Ishikawa (cell line): ENCODE measurements around the gene CD247.

Experiments
- EGR1 ChIP-seq: IDR thresholded peaks from 2 replicates; pipeline ENCODE4 v1.6.1; 2012
- EP300 ChIP-seq: IDR thresholded peaks from 2 replicates; pipeline ENCODE4 v1.6.1; 2012; ENCODE audit warnings: borderline replicate concordance
- FOXM1 ChIP-seq: IDR thresholded peaks from 2 replicates; pipeline ENCODE4 v1.6.1; 2012; ENCODE audit warnings: low read depth, borderline replicate concordance
- MAX ChIP-seq: IDR thresholded peaks from 2 replicates; pipeline ENCODE4 v1.6.1; 2012
- NFIC ChIP-seq: IDR thresholded peaks from 2 replicates; pipeline ENCODE4 v1.6.1; 2012
- RAD21 ChIP-seq: IDR thresholded peaks from 2 replicates; pipeline ENCODE4 v1.6.1; 2012; ENCODE audit warnings: low read depth
- TAF1 ChIP-seq: IDR thresholded peaks from 2 replicates; pipeline ENCODE4 v1.6.1; 2012; ENCODE audit warnings: low read depth, mild to moderate bottlenecking
- TEAD4 ChIP-seq: IDR thresholded peaks from 2 replicates; pipeline ENCODE4 v1.6.1; 2012
- YY1 ChIP-seq: IDR thresholded peaks from 2 replicates; pipeline ENCODE4 v1.6.1; 2012; ENCODE audit warnings: low read depth
- TF ChIP-seq, protein P1 (sequence below): IDR thresholded peaks from 2 replicates; pipeline ENCODE4 v1.6.1; 2012
- TF ChIP-seq, protein P2 (sequence below): IDR thresholded peaks from 2 replicates; pipeline ENCODE4 v1.6.1; 2012; ENCODE audit warnings: low read depth, mild to moderate bottlenecking

DNA sequence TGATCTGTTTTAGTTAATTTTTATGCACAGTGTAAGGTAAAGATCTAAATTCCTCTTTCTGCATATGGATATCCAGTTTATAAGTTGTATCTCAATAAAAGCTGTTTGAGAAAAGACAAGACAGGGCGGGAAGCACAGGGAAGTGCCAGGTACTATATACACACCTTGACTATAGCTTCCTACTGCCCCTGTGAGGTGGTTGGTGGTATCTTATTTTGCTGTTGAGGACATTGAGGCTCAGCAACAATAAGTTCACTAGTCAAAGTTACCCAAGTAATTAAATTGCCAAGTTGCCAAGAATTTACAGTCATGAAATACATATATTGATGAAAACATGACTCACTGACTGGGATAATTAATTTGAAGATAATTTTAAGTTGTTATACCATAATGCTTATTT is 109.1 kb downstream of the CD247 start:
- TF ChIP-seq RAD21 = peak; percentile 43; the same call in 1 of the 2 replicates
- no peak for TF ChIP-seq TAF1
- TF ChIP-seq MAX = no peak
- TF ChIP-seq EP300 = no peak
- TF ChIP-seq FOXM1 = no peak
- TF ChIP-seq, protein P1, sequence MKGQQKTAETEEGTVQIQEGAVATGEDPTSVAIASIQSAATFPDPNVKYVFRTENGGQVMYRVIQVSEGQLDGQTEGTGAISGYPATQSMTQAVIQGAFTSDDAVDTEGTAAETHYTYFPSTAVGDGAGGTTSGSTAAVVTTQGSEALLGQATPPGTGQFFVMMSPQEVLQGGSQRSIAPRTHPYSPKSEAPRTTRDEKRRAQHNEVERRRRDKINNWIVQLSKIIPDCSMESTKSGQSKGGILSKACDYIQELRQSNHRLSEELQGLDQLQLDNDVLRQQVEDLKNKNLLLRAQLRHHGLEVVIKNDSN = no peak
- TF ChIP-seq NFIC = no peak
- TF ChIP-seq EGR1 = no peak
- TF ChIP-seq, protein P2, sequence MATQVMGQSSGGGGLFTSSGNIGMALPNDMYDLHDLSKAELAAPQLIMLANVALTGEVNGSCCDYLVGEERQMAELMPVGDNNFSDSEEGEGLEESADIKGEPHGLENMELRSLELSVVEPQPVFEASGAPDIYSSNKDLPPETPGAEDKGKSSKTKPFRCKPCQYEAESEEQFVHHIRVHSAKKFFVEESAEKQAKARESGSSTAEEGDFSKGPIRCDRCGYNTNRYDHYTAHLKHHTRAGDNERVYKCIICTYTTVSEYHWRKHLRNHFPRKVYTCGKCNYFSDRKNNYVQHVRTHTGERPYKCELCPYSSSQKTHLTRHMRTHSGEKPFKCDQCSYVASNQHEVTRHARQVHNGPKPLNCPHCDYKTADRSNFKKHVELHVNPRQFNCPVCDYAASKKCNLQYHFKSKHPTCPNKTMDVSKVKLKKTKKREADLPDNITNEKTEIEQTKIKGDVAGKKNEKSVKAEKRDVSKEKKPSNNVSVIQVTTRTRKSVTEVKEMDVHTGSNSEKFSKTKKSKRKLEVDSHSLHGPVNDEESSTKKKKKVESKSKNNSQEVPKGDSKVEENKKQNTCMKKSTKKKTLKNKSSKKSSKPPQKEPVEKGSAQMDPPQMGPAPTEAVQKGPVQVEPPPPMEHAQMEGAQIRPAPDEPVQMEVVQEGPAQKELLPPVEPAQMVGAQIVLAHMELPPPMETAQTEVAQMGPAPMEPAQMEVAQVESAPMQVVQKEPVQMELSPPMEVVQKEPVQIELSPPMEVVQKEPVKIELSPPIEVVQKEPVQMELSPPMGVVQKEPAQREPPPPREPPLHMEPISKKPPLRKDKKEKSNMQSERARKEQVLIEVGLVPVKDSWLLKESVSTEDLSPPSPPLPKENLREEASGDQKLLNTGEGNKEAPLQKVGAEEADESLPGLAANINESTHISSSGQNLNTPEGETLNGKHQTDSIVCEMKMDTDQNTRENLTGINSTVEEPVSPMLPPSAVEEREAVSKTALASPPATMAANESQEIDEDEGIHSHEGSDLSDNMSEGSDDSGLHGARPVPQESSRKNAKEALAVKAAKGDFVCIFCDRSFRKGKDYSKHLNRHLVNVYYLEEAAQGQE = no peak
- TF ChIP-seq YY1 = no peak
- TF ChIP-seq TEAD4 = no peak
